CD4-positive, alpha-beta T cell treated with Interleukin-15 for 4 hours (primary cell): Measurements from ENCODE around the gene DGCR6L.
"Not testable (repeated sequence)": the region's sequence is repeated elsewhere in the genome, so short reads cannot be mapped to it uniquely, and the experiment has no call there.

Source experiments
- DNase-seq: peaks from one replicate; pipeline ENCODE4 v3.0.0-alpha.2; 2020; ENCODE audit warnings: low spot score

DGCR6L gene

GRCh38 chr22:20275325-20275724 lies 44.5 kb downstream of the DGCR6L start:
- not testable (repeated sequence) for DNase-seq

GRCh38 chr22:20274374-20274773 lies 45.5 kb downstream of the DGCR6L start:
- not testable (repeated sequence) for DNase-seq

GRCh38 chr22:20273758-20274181 lies 46.1 kb downstream of the DGCR6L start:
- no peak for DNase-seq

DNA sequence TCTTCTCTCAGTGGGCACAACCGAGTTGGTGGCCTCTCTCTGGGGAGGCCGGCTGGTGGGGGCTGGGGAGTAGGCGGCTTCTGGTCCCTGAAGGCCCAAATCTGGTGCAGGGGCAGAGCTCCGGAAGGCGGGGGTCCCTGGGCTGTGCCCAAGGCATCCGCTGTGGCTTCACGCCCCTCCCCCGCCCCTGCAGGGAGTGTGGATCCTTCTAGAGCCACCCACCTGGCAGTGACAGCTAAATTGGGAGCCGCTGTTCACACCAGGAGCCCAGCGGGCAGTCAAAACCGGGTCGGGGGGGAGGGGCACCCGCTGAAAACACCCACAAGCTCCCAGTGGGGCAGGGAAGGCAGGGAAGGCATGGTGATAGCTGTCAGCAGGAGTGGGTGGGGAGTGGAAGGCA lies 47.2 kb downstream of the DGCR6L start:
- no peak for DNase-seq

DNA sequence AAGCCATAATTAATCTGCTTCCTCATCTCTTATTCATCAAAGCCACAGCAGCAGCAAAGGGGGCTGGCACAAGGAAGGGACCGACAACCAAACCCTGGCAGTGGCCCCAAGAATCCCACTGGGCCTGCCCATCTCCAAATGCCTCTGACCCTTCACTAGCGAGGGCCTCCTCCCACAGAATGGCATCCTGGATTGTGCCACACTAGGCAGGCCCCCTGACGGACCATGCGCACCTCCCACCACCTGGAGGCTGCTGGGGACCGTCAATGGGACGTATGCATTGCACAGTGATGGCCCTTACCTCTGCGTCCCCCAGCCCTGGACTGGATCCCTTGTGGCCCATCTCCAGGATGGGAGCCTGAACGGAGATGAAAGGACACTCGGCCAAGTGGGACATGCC lies 47.7 kb downstream of the DGCR6L start:
- no peak for DNase-seq

DNA sequence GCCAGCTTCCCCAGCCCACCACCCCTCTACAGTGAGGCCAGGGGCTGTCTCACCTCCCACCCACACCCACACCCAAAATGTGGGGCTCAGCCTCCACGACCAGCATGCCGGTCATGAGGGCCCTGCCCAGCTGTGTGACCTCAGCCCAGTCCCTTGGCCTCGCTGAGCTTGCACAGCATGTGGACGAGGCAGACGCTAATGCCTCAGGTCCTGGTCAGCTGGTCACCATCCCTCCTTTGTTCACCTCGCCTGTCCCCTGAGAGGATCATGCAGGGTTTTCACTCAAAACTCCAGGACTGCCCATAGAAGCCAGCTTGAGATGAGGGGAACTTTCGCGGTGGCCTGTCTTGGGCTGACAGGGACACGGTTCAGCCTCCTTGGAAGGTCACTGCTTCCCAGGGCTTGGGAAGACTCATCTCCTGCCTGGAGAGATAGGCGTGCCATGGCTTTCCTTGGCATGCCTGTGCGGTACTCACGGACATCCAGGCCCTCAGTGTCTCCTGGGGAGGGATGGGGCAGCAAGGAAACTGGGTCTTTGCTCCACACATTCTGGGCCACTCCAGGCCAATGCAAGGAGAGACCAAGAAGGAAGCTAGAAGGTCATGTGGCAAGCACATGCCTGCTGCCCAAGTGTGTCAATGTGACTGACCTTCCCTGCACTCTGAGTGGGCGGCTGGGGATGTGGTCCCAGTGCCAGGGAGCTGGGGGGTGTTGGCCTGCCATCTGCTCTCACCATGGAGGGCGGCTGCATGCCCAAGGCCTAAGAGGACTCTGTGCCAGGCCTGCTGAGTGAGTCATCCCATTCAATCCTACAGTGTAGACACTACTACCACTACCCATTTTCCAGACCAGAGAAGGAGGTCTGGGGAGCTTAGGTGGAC lies 48.5 kb downstream of the DGCR6L start:
- DNase-seq = no peak

DNA sequence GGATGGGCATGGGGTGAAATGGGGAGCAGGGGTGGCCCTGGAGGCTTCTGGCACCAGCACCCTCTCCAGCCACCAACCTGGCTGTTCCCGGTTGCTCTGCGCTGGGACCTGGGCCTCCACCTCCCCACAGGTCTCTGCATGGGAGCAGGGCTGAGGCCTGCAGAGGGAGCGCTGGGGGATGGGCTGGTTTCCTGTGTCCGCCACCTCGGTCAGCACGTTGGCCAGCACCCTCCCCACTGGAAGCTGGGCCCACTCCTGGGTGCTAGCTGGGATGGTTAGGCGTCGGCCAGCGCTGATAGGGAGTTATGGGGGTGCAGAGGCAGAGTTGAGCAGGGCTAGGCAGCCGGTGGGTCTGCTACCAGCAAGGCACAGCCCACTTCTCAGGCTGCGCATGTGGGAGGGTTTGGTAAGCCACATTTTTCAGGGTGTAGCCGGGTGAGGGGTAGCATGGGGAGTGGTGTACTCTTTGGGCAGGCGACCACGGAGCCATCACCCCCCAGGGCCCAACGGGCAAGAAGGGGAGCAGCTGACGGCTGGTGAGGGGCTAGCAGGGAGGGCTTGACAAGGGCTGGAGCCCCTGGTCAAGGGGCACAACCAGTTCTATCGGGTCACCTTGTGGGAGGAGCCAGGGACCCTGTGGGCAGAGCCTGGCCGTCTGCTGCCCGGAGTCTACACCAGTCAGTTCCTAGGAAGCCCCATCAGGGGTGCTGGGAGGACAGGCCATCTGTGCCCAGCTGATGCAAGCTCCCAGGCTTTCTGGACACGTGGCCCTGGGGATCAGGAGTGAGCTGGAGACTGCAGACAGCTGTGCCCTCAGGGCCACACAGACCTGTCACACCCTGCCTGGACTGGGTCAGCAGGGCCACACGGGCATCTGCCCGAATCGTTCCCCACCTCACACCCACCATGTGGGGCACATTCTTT lies 49.4 kb downstream of the DGCR6L start:
- not testable (repeated sequence) for DNase-seq

DNA sequence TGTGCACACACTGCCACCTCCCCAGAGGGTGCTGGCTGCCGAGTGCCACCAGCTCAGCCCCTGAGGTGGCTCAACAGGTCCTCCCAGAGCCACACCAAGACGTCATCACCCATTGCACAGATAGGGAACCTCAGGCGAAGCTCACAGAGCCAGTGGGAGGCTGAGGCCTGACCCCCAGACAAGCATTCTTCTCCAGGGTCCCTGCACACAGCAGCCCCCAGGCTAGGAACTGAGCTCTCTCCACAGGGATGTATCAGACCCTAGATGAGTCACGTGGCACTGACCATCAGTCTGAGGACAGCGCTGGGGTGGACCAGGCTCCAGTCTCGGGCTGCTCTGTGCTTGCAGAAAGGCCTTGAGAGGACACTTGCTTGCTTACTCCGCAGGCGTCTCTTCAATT lies 50.2 kb downstream of the DGCR6L start:
- DNase-seq = not testable (repeated sequence)

DNA sequence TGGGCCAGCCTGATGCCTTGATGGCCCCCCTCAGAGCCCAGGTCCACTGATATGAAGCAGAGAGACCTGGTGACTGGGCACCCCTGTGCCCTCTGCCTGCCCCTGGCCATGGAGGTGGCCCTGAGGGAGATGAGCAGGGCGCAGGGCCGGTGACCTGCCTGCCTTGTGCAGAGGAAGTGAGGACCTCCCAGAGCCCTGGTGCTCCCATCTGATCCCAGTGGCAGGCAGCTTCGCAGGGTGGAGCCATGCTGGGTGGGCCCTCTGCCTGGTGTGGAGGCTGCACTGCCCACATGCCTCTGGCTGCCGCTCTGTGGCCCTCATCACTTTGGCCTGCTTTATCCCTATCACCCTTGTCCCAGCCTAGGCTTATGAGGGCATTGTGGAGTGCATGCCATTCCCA lies 50.7 kb downstream of the DGCR6L start:
- DNase-seq = not testable (repeated sequence)

DNA sequence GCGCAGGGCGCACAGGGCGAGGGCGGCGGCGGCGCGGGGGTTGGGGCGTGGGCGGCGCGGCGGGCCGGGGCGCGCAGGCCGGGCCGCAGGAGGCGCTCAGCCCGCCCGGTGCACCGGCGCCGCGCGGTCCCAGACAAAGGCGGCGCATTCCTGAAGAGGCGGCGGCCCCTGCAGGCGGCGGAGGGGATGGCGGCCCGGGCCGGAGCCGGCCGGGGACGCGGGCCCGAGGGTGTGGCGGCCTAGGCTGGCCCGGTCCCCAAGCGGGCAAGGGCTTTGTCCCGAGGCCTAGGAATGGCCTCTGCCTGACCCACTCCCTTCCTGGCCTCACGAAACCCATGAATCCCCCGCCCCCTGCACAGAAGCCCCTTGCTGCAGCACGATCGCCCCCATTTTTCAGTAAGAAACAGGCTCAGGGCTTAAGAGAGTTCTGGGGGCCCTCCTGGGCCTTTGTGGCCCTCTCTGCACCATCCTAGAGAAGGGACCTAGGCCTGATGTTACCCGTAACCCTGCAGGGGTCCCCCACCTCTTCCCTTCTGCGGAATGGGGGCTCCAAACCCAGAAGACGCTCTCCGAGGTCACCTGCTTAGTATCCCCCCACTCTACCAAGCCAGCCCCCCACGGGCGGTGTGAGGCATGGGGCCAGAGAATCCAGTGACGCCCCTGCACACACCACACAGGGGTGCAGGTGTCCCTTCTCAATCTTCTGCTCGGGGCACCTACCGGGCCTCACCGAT lies 51.4 kb downstream of the DGCR6L start, which contains the start of gene RTN4R:
Gene RTN4R, minus strand, starts transcription at position 40 of the 734 bp plus-strand sequence. CDS start 226 bp downstream, outside the sequence.
- DNase-seq = peak; percentile 43

GRCh38 chr22:20267441-20268278 lies 52.2 kb downstream of the DGCR6L start:
- DNase-seq = no peak

GRCh38 chr22:20266667-20267440 lies 53.0 kb downstream of the DGCR6L start:
- not testable (repeated sequence) for DNase-seq

DNA sequence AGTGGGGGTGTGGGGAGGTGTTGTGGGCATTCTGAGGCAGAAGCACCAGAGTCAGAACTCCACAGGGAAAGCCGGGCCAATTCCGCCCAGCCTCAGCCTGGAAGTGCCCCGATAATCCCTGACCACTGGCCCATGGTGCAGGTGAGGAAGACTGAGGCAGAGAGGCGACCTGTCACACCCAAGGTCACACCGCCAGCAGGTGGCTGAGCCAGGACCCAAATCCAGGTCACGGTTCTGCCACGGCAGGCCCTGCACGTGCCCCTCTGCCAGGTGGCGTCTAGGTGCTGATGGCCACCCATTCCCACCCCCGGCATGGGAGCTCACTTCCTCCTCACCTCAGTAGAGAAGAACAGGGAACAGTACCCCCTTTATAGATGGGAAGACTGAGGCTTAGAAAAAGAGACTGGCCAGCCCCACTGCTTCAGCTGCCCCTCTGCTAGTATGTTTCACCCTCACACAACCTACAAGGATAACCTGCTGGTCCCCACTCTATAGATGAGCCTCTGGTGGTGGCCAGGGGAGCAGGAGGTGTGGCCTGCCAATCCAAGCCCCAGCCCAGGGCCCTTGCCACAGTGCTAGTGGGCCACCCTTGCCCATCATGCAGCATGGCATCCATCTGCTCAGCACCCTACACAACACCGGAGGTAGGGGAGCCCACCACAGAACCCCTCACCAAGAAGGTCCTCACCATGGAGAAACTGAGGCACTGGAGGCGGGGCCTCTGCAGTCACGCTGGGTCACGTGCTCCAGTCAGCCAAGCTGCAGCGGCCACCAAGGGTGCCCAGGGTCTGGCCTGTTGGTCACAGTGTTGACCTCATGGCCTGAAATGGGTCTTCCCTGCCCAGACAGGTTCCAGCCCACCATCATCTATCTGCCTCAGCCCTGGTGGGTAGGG lies 53.8 kb downstream of the DGCR6L start:
- DNase-seq = not testable (repeated sequence)

DNA sequence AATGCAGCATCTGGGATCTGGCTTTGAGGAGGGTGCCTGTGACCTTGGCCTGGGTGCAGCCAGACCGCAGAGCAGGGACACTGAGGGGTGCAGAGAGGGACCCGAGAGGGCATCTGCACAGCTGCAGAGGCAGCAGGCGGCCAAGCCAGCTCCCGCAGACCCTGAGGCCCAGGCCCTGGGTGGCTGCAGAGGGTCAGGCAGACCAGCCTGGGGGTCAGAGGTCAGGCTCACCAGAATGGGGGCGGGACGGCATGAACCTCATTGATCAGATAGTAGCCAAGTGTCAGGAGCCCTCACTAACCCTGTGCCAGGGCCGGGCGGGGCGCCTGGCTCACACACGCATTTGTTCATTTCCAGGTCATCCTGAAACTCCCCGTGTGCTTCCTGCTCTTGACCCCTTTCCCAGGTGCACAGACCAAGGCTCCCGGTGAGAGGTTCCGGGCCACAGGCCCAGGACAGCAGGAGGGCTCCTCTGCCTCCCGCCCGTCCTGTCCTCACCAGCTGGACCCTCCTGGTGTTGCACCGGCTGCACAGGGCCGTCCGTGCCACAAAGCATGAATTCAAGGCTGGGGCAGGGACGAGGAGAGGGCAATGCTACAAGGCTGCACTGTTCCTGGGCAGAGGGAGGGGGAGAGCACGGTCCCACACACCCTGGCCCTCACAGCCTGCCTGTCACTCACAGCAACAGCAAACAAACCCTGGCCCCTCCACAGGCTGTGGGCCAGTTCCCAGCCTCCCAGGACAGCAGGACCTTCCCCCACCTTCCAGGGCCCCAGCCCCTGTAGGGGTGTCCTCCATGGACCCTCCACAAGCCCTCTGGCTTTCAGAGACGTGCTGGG lies 55.0 kb downstream of the DGCR6L start:
- DNase-seq = no peak
